GM21717 (cell line): ENCODE measurements around the gene ZNF784.
A peak's percentile ranks its signal among the peaks of the same experiment; 100 is the strongest.

Source experiments
- ATAC-seq: cut with Tn5 transposase; IDR thresholded peaks from one replicate; pipeline ENCODE4 v1.9.1; 2021; ENCODE audit warnings: mild to moderate bottlenecking, moderate library complexity; ENCODE audit not compliant: unreplicated experiment

ZNF784 gene

DNA sequence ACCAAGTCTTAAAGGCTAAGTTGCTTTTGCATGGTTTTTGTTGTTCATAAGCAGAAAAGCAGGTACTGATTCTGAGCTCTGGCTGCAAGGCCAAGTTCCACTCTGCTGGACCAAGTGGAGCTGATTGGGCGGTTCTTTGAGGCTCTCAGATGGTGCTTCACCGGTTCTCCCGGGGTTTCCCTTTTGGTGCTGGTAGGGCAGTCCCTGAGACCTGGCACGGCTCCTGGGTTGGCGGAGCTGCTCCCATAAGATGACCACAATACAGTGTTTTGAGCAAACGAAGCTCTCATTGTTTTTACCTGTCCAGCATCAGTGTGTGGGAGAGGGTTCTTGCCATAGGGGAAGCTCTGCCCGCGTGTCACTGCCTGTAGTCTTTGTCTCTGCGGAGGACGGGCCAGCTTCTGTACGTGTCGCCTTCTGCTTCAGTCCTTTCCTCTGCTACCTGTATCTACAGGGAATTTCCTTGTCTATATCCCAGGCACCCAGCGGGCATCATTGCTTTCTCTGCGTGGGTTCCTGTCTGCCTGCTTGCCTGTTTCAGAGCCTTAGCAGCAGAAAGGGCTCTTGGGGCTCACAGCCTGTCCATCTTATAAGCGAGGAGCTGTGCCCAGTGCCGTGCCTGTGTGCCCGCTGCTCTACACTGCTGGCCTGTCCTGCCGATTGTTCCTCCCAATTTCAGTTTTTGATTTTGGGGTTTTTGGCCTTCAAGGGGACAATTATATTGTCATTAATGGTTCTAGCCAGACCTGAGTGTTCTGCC, 32.8 kb upstream of the ZNF784 start:
- ATAC-seq = no peak

DNA sequence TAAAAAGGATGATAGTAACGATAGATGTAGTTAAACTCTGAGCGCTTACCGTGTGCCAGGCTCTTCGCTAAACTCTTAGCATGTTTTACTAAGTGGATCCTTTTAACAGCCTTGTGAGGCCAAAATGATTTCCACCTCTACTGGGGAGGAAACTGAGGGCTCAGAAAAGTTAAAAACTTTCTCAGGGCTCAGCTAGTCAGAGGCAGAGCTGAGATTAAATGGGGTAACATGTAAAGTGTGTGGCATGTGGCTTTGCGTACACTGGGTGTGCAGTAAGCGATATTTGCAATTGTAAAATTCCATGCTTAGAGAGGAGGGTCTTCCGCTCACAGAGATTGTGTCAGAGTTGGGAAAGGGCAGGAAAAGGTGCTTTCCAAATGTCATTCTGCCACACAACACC, 32.2 kb upstream of the ZNF784 start:
- ATAC-seq = no peak

DNA sequence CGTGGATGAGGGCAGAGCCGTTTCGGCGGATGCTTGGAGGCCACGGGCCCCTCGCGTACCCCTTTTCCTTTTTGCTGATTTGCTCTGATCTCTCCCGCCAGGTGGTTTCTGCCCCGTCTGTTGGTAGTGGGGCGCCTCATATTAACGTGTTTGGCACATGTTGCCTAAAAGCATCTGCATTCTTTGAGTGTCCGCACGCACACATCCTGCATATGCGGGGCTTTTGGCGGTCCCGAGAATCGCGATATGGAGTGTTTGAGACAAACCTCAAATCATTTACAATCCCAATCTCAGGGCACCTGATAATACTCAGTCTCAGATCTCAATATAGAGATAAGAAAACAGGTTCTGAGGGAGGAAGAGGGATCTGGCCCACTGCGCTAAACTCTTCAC, 31.3 kb upstream of the ZNF784 start:
- ATAC-seq = no peak

DNA sequence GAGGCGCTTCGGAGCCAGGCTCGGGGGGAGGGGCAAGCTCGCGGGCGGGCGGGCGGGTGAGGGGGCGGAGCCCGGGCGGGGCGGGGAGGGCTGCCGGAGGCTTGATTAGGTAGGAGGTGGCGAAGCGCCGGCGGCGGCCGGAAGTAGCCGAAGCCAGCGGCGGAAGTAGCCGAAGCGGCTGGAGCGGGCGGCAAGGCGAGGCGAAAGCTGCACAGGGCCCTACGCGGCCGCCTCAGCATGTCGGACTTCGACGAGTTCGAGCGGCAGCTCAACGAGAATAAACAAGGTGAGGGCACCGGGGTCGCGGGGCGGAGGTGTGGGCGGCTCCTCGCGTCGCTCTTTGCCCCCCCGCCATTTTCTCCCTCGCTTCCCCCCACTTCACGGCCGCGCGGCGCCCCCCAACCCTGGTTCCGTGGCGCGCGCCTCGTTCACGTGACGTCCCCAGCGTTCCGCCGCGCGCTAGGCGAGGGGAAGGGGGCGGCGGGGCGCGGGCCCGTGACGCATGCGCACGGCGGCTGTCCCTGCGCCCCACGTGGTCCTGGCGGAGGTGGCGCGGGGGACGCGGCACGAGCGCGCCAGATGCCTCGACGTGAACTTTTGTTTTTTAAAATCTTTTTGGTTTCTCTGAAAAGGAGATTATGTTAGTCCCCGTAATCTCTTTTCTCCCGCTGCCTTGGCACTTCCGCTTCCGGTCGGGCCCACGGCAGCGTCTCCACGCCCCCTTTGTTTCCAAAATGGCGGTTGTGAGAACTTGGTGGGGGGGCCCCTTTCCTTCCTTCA, 30.7 kb upstream of the ZNF784 start, which contains the start of gene U2AF2:
Gene U2AF2, plus strand, starts transcription at position 168 of the 780 bp plus-strand sequence. Its CDS starts 70 bp downstream, at position 238.
- ATAC-seq = peak; percentile 25

DNA sequence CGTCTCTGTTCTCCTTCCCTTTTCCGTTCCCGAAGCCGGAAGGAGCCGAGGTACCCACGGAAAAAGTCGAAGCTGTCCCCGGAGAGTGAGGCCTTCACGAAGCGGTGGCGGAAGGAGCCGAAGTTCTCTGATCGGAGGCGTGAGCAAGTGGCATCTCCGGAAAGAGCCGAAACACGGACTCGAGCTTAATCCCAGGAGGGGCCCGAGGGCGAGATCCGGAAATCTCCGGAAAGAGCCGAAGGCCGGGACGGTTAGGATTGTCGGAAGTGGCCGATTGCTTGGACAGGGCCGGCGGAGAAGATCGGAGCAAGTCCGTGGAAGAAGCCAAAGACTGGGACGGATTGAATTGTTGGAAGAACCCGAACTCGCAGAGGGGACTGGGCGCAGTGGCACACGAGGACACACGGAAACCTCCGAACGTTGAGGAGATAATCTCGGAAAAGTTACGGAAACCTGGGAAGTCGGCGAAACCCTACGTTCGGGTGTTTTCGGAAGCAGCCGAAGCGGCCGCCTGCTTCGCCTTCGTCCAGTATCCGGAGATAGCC, 30.0 kb upstream of the ZNF784 start:
- peak; percentile 47 for ATAC-seq

DNA sequence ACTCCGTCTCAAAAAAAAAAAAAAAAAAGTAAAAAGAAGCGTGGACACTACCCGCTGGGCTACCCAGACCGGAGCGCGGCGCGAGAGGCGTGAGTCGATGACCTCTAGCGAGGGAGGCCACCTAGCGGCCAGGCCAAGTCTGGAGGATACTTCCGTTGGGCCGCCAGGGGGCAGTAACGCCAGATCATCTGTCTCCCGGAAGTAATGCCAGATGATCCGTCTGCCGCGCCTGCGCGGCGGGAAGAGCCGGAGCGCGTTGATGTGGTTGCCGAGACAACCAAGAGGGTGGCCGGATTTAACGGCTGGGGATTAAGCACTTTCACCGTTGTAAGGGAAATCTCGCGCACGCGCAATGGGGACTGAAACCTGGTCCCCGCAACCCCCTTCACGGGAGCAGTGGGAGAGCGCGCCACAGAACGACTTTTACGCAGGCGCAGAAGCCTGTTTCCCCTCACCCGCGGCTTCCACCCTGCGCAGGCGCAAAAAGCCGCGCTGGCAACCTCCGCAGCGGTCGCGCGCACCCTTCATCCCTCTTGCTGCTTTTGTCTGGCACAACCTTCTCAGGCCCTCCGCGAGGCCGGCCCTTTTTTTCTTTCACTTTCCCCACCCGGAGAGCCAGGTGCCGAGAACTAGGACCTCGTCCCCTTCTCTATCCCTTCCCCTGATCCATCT, 29.4 kb upstream of the ZNF784 start:
- ATAC-seq = peak; percentile 32

DNA sequence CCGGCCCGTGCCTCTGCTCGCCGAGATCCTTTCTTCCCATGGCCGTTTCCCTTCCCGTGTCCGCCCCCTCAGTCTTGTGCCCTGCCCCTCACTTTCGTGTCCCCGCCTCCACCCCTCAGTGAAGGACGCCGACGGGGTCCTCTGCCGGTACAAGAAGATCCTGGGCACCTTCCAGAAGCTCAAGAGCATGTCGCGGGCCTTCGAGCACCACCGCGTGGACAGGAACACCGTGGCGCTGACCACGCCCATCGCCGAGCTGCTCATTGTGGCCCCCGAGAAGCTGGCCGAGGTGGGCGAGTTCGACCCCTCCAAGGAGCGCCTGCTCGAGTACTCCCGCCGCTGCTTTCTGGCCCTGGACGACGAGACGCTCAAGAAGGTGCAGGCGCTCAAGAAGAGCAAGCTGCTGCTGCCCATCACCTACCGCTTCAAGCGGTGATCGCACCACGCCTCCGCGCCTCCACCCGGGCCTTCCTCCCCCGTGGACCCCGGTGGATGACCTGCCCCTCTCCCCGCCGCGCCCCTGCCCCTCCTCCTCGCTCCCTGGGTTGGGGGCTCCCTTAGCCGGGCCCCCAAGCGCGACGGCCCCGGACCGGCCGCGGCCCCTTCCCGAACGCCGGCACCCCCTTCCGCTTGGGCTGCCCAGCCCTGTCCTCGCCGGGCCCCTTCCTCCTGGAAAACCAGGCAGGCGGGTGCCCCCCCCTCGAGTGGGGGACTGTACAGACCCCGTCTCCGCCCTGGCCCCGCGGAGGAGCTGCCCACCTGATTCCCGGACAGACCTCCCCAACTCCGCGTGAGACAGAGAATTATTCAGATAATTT, 28.2 kb upstream of the ZNF784 start:
- no peak for ATAC-seq

DNA sequence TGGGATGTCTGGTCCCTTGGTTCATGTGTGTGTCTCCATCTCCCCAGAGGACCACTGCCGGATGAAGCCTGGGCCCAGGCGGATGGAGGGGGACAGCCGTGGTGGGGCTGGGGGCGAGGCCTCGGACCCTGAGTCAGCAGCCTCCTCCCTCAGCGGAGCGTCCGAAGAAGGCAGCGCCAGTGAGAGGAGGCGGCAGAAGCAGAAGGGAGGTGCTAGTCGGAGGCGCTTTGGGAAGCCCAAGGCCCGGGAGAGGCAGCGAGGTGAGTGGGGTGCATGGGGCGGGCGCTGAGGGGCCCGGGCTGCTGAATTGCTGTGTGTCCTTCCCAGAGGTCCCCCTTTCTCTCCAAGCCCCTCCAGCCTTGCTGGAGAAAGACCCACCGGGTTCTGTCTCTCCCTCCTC, 26.9 kb upstream of the ZNF784 start:
- no peak for ATAC-seq

DNA sequence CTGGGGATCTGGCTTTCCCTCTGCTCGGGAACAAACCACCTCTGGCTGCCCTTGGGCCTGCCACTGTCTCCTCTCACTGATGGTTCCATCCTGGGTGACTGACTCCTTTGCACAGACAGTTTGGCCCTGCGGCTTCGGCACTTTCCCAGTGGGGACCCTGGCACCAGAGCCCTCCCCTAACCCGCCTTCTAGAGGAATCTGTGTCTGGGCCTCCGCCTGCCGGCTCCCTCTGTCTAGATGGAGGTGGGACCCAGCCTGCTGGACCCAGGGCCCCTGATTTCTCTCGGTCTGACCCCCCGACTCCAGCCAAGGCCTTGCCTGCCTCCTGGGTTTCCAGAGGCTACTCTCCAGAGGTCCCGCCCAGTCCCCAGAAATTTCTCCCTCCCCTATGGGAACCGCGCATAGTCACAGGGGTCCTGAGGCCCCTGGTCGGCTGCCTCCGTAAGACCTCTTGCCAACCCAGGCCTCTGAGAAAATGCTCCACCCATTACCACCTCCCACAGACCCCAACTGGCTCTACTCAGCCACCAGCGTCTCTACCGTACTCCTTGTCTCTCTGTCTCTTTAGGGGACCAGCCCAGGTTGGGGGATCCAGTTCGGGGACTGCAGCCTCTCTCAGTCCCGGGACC, 26.4 kb upstream of the ZNF784 start:
- ATAC-seq = no peak

DNA sequence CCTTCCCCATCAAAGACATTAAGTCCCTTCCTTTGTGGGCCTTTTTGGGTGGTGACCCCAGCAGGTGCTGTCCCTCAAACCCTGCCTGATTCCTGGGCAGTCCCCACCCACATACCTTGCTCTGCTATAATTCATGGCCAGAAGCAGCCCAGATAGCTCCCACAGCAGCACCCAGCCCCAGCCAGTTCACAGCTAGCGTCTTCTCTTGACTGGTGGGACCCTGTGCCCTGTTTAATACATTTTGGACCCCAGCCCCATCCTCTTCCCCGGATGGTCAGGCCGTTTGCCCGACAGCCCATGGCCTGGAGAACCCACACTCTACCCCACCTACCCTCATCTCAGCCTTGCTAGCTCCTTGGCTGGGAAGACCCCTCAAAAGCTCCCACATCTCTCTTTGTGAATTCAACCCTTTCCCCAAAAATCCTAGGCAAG, 25.8 kb upstream of the ZNF784 start:
- no peak for ATAC-seq

DNA sequence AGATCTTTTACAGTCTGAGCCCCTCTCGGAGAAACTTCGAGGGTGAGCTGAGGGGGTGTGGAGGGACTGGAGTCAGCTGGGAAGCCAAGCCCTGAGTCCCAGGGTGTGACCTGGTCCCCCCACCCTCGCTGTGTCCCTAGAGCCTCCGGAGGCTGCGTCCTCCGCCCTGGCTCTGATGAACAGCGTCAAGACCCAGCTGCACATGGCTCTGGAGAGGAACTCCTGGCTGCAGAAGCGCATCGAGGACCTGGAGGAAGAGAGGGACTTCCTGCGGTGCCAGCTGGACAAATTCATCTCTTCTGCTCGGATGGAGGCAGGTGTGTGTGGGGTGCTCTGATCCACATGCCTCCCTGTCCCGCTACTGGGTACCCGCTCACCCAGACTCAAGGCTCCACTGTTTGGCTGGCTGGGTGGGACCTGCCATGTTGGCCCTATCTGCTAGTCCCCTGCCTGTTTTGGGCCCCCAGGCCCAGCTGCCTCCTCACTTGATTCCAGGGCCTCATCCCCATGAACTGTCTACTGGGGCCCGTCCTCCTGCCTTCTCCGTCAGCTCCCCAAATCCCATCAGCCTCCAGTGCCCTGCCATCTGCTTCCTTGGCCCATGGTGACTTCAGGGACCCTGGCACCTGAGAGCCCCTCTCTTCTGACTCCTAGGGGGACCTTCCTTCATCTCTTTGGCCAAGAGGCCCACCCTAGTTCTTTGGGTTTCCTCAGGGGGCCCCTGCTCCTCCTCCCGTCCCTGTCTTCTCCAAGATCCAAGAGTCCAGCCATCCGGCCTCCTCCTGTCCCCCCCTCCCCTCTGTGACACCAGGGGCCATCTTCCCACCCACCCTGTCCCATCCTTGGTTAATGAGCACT, 25.1 kb upstream of the ZNF784 start:
- no peak for ATAC-seq

DNA sequence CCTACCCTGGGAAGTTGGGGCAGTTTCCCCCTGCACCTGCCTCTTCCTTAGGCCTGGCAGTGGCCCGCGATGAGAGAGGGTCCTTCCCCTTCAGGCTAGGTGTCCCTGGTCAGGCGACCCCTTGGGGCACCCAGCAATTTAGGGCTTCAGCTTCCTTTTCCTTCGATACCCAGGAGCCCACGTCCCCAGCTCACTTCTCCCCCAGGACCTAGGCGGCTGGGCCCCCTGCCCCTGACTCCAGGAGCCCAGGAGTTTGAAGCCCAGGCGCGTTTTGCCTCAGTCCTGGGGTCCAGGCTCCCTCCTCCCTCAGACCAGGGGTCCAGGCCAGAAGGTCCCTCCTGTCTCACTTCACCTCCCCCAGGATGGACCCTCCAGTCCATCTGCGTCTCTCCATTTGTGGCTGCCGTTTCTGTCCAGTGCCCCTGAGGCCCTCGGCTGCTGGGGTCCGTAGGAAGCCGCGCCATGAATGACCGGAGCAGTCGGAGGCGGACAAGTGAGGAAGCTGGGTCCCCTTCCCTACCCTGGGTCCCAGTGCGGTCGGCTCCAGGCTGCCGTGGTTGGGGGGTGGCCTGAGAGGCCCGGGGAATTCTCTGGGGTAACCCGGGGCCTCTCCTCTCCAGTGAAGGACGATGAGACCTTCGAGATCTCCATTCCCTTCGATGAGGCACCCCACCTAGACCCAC, 24.4 kb upstream of the ZNF784 start:
- ATAC-seq = no peak

DNA sequence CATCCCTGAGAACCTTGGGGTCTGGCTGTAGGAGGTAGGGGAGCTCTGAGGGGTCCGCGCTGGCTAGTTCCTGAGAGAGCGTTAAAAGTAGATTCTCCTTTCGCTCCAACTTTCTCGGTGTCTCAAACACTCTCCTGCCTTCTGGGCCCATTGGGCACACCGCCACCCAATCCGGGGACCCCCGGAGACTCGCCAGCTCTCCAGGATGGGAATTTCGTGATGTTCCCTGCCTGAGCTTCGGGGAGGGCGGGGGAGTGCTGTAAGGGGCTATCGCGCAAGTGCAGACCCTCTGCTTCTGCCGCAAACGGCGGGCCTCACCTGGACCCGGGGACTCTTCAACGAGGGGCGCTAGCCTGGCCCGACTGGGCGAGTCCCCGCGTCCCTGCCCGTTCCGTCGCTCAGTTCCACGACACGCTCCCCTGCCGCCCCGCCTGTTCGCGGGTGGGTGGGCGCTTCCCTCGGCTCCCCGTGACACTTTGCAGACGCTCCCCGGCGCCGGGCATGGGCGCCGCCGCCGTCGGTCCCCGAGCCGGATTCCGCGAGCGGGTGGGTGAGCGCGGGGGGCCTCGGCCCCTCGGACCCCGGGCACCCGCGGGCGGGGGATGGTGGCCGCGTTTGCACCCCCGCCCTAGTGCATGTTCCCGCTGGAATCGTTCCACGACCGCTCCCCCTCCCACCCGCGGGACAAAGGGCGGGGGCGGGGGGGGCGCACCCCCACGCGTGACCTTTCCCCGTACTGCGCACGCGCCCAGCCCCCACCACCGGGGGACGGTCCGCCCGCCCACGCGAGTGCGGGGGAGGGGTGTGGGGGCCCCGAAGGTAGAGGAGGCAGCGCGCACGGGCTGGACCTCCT, 23.6 kb upstream of the ZNF784 start, which contains the start of gene CCDC106:
Gene CCDC106, plus strand, starts transcription at position 481 of the 853 bp plus-strand sequence. CDS start 835 bp downstream, outside the sequence.
- no peak for ATAC-seq

DNA sequence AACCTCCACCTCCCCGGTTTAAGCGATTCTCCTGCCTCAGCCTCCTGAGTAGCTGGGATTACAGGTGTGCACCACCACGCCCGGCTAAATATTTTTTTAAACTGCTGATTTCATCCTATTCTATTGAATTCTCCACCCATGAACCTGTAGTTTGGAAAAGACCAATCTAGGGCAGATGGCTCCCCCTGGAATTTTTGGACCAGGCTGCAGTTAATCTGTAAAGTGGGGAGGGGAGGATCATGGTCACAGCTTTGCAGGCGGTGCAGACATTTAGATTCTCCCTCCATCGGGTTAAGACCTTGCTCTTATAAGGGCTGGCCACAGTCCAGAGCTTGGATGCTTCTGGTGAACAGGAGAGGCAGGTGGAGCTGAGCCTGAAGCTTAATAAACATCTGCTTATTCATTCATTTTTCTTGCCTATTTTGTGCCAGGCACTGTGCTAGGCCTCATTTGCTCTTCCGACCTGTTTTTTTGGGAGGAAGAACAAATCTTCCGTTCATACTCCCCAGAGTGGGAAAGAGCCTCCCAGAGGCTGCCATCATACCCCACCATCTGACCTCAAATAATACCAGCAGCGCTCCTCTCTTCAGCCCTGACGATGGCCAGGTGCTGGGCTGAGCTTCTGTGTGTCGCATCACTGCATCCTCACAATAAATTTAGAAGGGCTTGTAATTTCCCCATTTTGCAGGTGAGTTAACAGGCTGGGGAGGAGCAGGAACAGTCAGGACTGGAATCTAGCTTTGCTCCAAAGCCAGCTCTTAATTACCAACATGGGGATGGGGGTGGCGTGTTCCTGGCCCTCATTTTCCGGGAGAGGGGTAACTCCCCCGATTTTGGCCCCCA, 22.7 kb upstream of the ZNF784 start:
- ATAC-seq = no peak

DNA sequence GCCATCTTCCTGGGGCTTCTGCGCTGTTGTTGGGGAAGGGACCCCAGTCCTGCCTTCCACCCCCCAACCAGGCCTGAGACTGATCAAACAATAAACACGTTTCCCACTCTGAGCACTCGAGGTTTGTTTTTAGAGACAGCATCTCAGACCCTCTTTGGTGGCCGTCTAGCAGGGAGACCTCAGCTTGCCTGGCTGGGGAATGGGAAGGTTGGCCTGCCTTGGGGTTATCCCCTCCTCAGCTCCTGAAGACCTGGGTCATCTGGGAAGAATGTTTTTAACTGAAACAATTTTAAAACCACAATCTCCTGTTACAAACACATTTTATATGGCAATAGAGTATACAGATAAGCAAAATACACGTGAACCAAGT, 21.1 kb upstream of the ZNF784 start:
- no peak for ATAC-seq

DNA sequence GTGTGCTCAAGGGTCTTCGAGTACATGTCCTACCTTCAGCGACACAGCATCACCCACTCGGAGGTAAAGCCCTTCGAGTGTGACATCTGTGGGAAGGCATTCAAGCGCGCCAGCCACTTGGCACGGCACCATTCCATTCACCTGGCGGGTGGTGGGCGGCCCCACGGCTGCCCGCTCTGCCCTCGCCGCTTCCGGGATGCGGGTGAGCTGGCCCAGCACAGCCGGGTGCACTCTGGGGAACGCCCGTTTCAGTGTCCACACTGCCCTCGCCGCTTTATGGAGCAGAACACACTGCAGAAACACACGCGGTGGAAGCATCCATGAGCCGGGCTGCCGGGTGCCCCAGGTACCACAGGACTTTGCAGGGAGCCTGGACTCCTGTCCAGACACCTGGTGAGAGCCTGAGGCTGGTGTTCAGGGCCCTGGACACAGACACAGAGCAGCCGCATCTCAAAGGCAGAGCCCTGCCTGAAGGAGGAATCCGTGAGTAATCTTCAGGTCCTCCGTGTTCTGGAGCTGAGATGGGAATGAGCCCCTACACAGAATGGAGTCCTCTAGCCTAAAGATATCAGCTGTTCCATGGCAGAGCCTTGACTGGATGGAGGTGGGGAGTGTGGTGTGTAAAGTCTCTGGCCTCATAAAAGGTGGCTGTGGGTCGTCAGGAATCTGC, 20.6 kb upstream of the ZNF784 start:
- no peak for ATAC-seq
